HG03432 (cell line): ENCODE measurements around the gene PFN3.
"Not testable (repeated sequence)": the region's sequence is repeated elsewhere in the genome, so short reads cannot be mapped to it uniquely, and the experiment has no call there.

ENCODE experiments used
- ATAC-seq: cut with Tn5 transposase; IDR thresholded peaks from one replicate; pipeline ENCODE4 v1.9.1; 2021; ENCODE audit warnings: mild to moderate bottlenecking, moderate library complexity; ENCODE audit not compliant: unreplicated experiment

Gene PFN3

GRCh38 chr5:177425801-177426565 lies 25.5 kb upstream of the PFN3 start:
- ATAC-seq: peak; percentile 77

DNA sequence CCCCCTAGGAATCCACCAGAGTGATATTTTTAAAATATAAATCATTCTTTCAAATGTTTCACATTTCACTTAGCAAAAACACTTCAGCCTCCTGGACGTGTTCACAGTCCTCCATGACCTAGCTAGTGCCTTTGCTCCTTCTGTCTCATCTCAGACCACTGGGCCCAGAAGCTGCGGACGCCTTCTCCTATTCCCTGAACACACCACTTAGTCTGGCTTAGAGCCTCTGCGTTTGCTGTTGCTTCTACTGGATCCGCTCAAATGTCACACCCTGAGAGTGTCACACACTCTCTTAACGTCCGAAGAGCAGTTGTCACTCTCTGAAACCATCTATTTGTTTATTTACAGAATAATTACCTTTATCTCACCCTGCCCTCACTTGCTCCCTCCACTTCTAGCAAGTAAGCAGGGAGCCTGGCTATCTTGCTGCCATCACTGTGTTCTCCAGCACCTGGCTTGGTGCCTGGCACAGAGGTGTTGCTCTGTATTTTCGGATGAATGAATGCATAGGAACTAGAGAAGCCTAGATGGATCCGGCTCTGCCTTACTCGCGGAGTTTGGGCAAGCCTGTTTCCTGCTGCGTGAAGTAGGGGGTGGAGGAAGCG lies 24.8 kb upstream of the PFN3 start:
- ATAC-seq: no peak

- ATAC-seq: no peak
These were observed 23.2 kb upstream of the PFN3 start for GRCh38 chr5:177423671-177424070.

DNA sequence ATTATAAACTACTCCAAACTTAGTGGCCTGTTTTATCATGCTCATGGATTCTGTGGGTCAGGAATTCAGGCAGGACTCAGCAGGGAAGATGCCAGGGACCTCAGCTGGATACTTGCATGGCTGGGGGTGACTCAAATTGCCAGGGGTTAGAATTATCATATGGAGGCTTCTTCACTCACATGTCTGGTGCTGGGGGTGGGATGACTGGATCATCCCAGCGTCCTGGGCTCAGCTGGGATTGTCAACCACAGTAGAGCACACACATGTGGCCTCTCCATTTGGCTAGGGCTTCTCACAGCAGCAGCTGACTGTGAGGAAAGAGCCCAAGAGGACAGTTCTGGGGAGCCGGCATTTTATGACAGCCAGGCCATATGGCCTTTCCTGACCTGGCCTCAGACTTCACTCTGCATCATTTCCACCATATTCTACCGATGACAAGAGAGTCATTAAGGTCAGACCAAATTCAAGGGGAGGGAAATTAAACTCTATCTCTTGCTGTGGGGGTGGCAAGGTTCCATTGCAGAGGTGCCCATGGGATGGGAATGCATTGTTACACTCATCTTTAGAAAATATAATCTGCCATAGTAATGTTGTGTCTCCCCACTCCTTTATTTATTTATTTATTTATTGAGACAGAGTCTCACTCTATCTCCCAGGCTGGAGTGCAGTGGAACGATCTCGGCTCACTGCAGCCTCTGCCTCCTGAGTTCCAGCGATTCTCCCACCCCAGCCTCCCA lies 20.8 kb upstream of the PFN3 start:
- ATAC-seq: no peak

DNA sequence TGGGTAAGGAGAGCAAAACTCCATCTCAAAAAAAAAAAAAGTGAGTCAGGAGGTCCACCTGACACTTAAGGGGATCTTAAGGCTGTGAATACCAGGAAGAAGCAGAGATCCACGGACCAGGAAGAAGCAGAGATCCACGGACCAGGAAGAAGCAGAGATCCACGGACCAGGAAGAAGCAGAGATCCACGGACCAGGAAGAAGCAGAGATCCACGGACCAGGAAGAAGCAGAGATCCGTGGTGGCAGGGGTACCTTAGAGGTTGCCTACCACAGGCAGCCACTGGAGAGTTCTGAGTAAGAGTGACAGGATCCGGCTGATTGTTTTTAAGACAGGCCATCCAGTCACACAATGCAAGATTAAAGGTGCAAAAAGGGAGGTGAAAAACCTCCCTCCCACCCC lies 20.0 kb upstream of the PFN3 start:
- not testable (repeated sequence) for ATAC-seq

- no peak for ATAC-seq
These were observed 18.6 kb upstream of the PFN3 start for GRCh38 chr5:177419046-177419445.

DNA sequence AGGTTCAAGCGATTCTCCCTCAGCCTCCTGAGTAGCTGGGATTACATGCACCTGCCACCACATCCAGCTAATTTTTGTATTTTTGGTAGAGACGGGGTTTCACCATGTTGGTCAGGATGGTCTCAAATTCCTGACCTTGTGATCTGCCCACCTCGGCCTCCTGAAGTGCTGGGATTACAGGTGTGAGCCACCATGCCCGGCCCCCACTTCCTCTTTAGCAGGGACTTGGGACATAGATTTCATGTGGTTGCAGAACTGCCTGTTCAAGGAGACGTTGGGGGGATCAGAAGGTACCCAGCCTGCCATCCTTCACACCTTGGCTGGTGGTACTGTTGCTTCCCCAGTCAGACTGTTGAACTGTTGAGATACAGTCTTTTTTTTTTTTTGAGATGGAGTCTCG lies 16.6 kb upstream of the PFN3 start:
- ATAC-seq: not testable (repeated sequence)

DNA sequence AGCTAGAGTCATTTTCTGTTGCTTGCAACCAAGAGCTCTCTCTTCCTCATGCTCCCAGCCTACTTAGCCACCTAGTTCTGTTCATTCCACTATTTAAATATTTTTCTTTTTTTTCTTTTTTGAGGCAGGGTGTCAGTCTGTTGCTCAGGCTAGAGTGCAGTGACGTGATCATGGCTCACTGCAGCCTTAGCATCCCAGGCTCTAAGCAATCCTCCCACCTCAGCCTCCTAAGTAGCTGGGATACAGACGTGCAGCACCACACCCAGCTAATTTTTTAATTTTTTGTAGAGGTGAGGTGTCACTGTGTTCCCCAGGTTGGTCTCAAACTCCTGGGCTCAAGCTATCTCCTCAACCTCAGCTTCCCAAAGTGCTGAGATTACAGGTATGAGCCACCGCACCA lies 14.0 kb upstream of the PFN3 start:
- no peak for ATAC-seq

GRCh38 chr5:177412603-177413233 lies 12.3 kb upstream of the PFN3 start:
- ATAC-seq: peak; percentile 77

DNA sequence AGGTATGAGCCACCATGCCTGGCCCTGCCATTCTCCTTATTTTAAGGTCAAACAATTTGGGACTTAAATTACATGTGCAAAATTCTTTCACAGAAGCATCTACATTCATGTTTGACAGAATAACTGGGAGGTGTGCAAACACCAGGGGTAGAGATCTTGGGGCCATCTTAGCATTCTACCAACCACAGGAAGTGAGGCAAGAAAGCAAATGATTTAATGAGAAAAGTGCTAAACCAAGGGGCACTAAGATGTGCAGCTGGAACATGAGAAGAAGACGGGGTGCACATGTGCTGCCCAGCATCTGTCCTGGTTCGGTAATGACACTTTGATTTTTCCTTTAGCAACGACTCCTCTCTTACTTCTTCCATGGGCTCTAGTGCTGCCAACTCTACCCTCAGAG lies 10.1 kb upstream of the PFN3 start:
- ATAC-seq: no peak

GRCh38 chr5:177409043-177409801 lies 8.8 kb upstream of the PFN3 start, which contains the start of gene F12:
TSS of gene F12 (minus strand) at chr5:177409564. CDS start at chr5:177409527, 37 bp downstream.
- no peak for ATAC-seq

DNA sequence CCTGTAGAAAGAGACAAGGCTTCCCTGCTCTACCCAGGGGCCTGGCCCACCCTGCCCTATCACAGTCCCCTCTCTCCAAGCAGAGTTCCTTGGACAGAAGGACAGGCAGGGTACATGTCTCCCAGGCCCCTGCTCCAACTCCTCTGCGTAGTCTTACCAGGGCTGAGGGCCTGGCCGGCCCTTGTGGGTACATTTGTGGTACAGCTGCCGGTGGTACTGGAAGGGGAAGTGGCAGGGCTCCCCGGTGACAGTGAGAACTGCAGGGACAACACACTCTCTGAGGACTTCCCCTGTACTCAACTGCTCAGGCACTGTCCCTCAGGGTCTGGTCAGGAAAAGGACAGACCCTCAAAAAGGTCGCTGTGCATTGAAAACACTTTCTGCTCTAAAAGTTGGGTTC lies 5.3 kb upstream of the PFN3 start:
- ATAC-seq: no peak

- no peak for ATAC-seq
These were observed 4.9 kb upstream of the PFN3 start for GRCh38 chr5:177405312-177405711.

DNA sequence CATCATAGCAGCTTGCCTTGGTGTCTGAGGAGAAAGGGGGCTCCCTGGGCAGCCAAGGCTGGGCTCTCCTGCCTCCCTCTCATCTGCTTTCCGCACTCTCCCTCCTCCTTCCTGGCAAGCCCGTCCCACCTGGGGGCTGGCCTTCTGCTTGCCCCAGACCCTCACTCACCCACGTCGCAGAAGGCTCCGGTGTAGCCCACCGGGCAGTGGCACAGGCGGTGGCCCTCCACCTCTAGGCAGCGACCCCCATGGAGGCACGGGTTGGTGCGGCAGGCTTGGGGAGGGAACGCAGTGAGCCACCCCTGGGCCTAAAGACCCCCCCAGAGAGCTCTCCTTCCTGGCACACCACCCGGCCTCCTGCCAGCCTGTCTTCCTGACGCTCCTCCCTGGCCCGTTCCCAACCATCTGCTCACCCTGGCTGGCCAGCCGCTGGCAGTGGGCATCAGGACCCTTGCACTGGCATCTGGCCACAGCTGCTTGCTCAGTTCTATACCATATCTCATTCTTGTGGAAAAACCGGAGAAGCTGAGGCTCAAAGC lies 4.2 kb upstream of the PFN3 start:
- no peak for ATAC-seq

DNA sequence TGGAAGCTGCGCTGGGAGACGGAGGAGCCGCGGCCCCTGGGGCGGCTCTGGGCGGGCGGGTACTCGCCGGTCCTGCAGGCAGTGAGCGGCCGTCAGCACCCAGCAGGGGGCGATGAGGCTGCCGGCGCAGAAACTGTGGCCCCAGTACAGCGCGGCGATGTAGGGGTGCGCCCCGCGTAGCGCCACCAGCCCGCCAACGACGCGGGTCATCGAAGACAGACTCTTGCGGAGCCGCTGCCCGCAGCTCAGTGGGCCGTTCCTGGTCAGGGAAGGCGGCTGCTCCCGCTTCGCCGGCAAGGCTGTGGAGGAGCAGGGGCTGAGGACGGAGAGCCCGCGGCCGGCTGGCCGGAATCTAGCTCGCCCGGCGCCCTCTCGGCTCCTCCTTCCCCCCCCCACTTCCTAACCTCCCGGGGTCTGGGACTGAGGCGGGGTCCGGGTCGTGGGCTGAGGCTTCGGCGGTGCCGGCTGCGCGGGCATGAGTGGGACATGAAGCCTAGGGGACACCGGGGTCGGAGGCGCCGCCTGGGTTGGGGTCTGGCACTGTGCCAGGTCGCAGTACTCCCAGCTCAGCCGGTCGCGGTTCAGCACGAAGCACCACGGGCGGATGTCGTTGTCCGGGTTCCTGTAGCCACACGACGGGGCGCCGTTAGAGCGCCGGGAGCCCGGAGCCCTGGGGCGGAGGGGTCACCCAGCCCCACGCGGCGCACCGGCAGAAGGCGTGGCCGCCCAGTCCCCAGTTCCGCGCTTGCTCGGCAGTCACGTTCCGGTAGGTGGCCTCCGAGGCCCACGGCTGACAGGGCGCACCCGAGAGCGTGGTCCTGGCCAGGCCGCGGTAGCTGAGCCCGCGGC lies 3.6 kb upstream of the PFN3 start:
- ATAC-seq: peak; percentile 83

DNA sequence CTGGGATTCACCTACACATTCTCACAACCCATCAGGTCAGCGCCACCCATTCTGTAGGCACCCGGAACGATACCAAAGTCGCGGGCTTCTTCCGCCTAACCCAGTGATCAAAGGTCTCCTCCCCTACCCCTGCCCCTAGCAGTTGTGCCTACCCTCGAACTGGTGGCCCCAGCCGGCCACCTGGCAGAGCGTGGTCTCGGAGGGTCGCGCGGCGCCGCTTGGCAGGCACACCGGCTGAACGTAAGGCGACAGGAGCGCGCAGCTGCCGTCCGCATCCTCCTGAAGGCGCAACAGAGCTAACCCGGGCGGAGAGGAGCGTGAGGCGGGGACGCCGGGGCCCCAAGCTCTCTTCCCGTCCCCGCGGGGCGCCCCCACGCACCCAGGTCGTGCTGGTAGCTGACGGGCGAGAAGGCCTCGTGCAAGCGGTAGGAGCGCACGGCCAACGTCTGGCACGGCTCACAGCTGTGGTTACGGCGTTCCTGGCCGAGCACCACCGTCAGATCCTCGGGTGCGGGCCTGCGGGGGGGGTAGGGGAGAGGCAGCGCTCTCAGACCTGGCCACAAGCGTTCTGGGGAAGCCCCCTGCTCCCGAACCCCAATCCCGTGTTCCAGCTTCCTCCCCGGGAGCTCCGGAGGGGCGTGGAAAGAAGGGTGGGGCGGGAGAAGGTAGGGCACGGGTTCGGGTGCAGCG lies 2.8 kb upstream of the PFN3 start:
- peak; percentile 25 for ATAC-seq

DNA sequence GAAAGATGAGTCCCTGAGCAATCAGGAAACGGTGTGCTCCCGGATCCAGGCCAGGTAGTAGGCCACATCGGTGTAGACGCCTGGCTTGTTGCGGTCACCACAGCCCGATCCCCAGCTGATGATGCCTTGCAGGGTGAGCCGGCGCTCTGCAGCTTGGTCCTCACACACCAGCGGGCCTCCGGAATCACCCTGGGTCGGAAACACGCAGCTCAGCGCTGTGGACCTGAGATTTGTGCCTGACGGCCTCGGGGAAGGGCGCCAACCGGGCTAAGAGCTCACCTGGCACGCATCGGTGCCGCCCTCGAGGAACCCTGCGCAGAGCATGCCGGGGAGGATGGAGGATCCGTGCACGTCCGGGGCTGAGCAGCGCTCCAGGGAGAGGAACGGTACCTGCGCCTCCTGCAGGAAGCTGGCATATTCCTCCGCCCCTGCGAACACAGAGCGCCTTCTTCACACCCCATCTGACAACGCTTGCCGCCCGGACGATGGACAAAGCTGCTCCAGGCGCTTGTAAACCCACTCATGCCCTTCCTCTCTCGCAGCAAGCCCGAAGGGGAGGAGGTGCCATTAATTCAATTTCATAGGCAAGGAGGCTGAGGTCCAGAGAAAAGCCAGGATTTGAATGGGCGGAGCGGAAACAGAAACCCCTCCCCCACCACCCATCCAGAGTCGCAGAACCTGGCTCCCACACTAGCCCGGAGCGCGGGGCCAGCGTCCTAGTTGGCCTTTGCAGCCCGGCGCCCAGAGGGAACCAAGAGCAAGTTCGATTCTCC lies 2.0 kb upstream of the PFN3 start:
- peak; percentile 24 for ATAC-seq

- ATAC-seq: no peak
These were observed 2.5 kb downstream of the PFN3 start for GRCh38 chr5:177397875-177398390.
